Stimulated activated CD4-positive, alpha-beta T cell treated with anti-CD3 and anti-CD28 coated beads, Interleukin-15, amount 100 ng/mL, for 1 hour (primary cell): ENCODE measurements around the gene MN1.

Experiments
- DNase-seq, 2 donors: peaks; one replicate each; pipeline ENCODE4 v3.0.0-alpha.2; 2020; ENCODE audit warnings: low read depth in 1 of 2, low spot score in 1 of 2

The MN1 gene

GRCh38 chr22:27719036-27719347, 82.6 kb downstream of the MN1 start:
- DNase-seq, result no peak

- no peak for DNase-seq
Measured at GRCh38 chr22:27718186-27719035, 83.1 kb downstream of the MN1 start.

GRCh38 chr22:27717094-27717493, 84.5 kb downstream of the MN1 start:
- DNase-seq, result no peak

GRCh38 chr22:27716074-27716473, 85.5 kb downstream of the MN1 start:
- DNase-seq, result no peak

GRCh38 chr22:27715106-27715505, 86.5 kb downstream of the MN1 start:
- no peak for DNase-seq

GRCh38 chr22:27714068-27714467, 87.5 kb downstream of the MN1 start:
- DNase-seq, result no peak

GRCh38 chr22:27713461-27713860, 88.1 kb downstream of the MN1 start:
- DNase-seq, result no peak

GRCh38 chr22:27711756-27712155, 89.8 kb downstream of the MN1 start:
- DNase-seq, result no peak

- no peak for DNase-seq
Measured at GRCh38 chr22:27711012-27711411, 90.5 kb downstream of the MN1 start.

GRCh38 chr22:27709919-27710675, 91.5 kb downstream of the MN1 start:
- no peak for DNase-seq

- DNase-seq, result no peak
Measured at GRCh38 chr22:27706489-27706888, 95.1 kb downstream of the MN1 start.

- no peak for DNase-seq
Measured at GRCh38 chr22:27705408-27706080, 96.0 kb downstream of the MN1 start.

- DNase-seq, result no peak
Measured at GRCh38 chr22:27704581-27704980, 97.0 kb downstream of the MN1 start.

- no peak for DNase-seq
Measured at GRCh38 chr22:27699383-27700019, 102.1 kb downstream of the MN1 start.

GRCh38 chr22:27698813-27699212, 102.7 kb downstream of the MN1 start:
- no peak for DNase-seq
